NCI-H1694 (cell line): ENCODE results near the gene NCAPD2.
A peak's percentile ranks its signal among the peaks of the same experiment; 100 is the strongest.
"Not testable (repeated sequence)": the region's sequence is repeated elsewhere in the genome, so short reads cannot be mapped to it uniquely, and the experiment has no call there.

ENCODE experiments used
- DNase-seq: peaks from one replicate; lab custom pipeline; 2025; lab: John Stamatoyannopoulos, UW

Gene NCAPD2

GRCh38 chr12:6548966-6549683, 55.2 kb downstream of the NCAPD2 start:
- DNase-seq: no peak

GRCh38 chr12:6549684-6550151, 55.8 kb downstream of the NCAPD2 start:
- DNase-seq: no peak

GRCh38 chr12:6550294-6551062, 56.6 kb downstream of the NCAPD2 start:
- DNase-seq: no peak

- no peak for DNase-seq
Observed at GRCh38 chr12:6551063-6551461, 57.2 kb downstream of the NCAPD2 start.

GRCh38 chr12:6551496-6552139, 57.7 kb downstream of the NCAPD2 start:
- no peak for DNase-seq

- DNase-seq: no peak
Observed at GRCh38 chr12:6552140-6552551, 58.2 kb downstream of the NCAPD2 start.

GRCh38 chr12:6553051-6553868, 59.4 kb downstream of the NCAPD2 start:
- DNase-seq: peak; percentile 39

- peak; percentile 35 for DNase-seq
Observed at GRCh38 chr12:6554168-6555017, 60.5 kb downstream of the NCAPD2 start.

GRCh38 chr12:6555018-6555691, 61.3 kb downstream of the NCAPD2 start:
- DNase-seq: no peak

GRCh38 chr12:6556496-6556817, 62.6 kb downstream of the NCAPD2 start:
- DNase-seq: not testable (repeated sequence)

- DNase-seq: no peak
Observed at GRCh38 chr12:6556857-6557256, 63.0 kb downstream of the NCAPD2 start.

- not testable (repeated sequence) for DNase-seq
Observed at GRCh38 chr12:6558014-6558760, 64.3 kb downstream of the NCAPD2 start.

GRCh38 chr12:6559500-6559899, 65.6 kb downstream of the NCAPD2 start:
- DNase-seq: no peak

- no peak for DNase-seq
Observed at GRCh38 chr12:6560501-6561205, 66.8 kb downstream of the NCAPD2 start.

- DNase-seq: no peak
Observed at GRCh38 chr12:6562881-6563280, 69.0 kb downstream of the NCAPD2 start.

- peak; percentile 75 for DNase-seq
Observed at GRCh38 chr12:6563448-6564050, 69.6 kb downstream of the NCAPD2 start.

- no peak for DNase-seq
Observed at GRCh38 chr12:6567112-6567670, 73.3 kb downstream of the NCAPD2 start.

- DNase-seq: no peak
Observed at GRCh38 chr12:6569312-6569711, 75.4 kb downstream of the NCAPD2 start.
